LNCaP clone FGC (cell line): ENCODE data around the gene OR2A14.
"Not testable (repeated sequence)": the region's sequence is repeated elsewhere in the genome, so short reads cannot be mapped to it uniquely, and the experiment has no call there.

ENCODE experiments used
- DNase-seq: peaks from one replicate; pipeline ENCODE4 v3.0.0-alpha.2; 2011; ENCODE audit warnings: low read depth
- H3K4me3 ChIP-seq: 2 replicates; pipeline ENCODE4 v1.5.1; 2011; ENCODE audit warnings: mild to moderate bottlenecking, low read depth, low read length, control low read depth
- TF ChIP-seq, protein P1 (sequence below): IDR thresholded peaks from 2 replicates; pipeline ENCODE4 v1.5.1; 2012; ENCODE audit warnings: mild to moderate bottlenecking; ENCODE audit not compliant: control insufficient read depth, insufficient read depth; ENCODE audit errors: extremely low read depth

Gene OR2A14

GRCh38 chr7:144142187-144142586, 19.2 kb downstream of the OR2A14 start:
- TF ChIP-seq, protein P1, sequence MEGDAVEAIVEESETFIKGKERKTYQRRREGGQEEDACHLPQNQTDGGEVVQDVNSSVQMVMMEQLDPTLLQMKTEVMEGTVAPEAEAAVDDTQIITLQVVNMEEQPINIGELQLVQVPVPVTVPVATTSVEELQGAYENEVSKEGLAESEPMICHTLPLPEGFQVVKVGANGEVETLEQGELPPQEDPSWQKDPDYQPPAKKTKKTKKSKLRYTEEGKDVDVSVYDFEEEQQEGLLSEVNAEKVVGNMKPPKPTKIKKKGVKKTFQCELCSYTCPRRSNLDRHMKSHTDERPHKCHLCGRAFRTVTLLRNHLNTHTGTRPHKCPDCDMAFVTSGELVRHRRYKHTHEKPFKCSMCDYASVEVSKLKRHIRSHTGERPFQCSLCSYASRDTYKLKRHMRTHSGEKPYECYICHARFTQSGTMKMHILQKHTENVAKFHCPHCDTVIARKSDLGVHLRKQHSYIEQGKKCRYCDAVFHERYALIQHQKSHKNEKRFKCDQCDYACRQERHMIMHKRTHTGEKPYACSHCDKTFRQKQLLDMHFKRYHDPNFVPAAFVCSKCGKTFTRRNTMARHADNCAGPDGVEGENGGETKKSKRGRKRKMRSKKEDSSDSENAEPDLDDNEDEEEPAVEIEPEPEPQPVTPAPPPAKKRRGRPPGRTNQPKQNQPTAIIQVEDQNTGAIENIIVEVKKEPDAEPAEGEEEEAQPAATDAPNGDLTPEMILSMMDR: no peak
- no peak for DNase-seq
- no peak overlapping the region for H3K4me3 ChIP-seq

DNA sequence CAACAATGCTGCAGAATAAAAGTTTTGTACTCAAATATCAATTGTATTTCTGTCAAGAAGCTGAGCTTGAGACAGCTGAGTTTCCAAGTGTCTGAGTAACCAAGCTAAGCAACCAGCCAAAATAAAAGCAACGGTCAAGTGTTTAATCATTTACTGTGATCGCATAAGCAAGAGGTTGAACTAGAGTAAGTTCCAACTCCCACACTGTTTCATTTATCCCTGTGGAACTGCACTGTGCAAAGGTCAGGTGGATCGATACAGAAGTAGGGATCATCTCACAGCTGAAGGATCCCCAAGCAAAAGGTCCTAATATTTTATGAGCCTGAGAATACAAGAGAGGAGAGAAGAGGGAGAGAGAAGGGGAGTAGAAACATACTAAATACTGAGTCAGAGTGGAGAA, 21.4 kb downstream of the OR2A14 start:
- no peak overlapping the region for H3K4me3 ChIP-seq
- TF ChIP-seq, protein P1: no peak
- no peak for DNase-seq

DNA sequence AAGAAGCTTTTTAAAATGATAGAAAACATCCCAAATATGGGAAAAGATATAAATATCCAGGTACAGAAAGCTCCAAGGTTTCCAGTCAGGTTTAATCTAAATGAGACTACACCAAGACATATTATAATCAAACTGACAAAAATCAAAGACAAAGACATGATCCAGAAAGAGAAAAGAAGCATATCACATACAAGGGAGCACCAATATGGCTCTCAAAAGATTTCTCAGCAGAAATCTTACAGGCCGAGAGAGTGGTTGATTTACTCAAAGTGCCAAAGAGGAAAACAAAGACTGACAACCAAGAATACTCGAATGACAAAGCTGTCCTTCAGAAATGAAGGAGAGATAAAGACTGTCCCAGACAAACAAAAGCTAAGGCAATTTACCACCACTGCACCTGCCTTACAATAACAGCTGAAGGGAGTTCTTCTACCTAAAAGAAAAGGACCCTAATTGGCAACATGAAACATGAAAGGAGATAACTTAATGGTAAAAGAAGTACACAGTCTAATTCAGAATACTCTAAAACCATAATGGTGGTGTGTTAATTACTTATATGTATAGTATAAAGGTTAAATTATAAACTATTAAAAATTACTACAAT, 25.4 kb downstream of the OR2A14 start:
- no peak for DNase-seq
- TF ChIP-seq, protein P1: no peak
- H3K4me3 ChIP-seq: no peak overlapping the region

- no peak for DNase-seq
- TF ChIP-seq, protein P1: no peak
- no peak overlapping the region for H3K4me3 ChIP-seq
Measured at GRCh38 chr7:144158861-144159260, 35.9 kb downstream of the OR2A14 start.

DNA sequence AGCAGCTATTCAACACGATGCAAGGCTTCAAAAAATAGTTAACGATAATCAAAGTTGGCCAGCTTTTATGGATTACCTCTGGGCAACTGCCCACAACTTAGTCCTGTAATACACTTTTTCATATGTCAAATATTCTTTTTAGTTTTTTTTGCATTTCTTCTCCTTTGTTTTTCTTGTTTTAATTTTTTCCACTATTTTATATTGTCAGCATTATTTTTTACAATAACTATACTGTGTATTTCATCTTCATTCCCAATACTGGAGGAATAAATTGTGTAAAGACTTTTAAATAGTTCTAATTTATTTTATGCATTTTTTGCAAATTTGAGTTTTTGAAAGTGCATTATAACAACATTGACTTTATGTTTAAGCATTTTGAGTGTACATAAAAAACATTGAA, 41.8 kb downstream of the OR2A14 start:
- DNase-seq: no peak
- TF ChIP-seq, protein P1: no peak
- no peak overlapping the region for H3K4me3 ChIP-seq

GRCh38 chr7:144171594-144172350, 48.8 kb downstream of the OR2A14 start:
- not testable (repeated sequence) for DNase-seq, H3K4me3 ChIP-seq

GRCh38 chr7:144174613-144175012, 51.6 kb downstream of the OR2A14 start:
- TF ChIP-seq, protein P1: no peak
- DNase-seq: no peak
- no peak overlapping the region for H3K4me3 ChIP-seq
